ENCODE measurements around the gene CDH22.

GRCh38 chr20:46172455-46172854 lies 135.8 kb downstream of the CDH22 start:
- TF ChIP-seq CTCF (IDR thresholded peaks at IDR 0.05) (no peak), EZH2phosphoT487 (IDR thresholded peaks at IDR 0.05) (no peak)
